Glutamatergic neuron (in vitro differentiated cells): ENCODE measurements around the gene SLC28A1. TPM values are rescaled to one million over a fixed set of nuclear protein-coding genes. Genes with fewer than 3 reads are reported as not detected.

Source experiments
- DNase-seq: peaks from one replicate; pipeline ENCODE4 v3.0.0; 2022
- H3K27ac Mint-ChIP-seq: one replicate; pipeline ENCODE4 v1.8.0; 2020; ENCODE audit warnings: mild to moderate bottlenecking, mixed read lengths, inconsistent platforms; ENCODE audit not compliant: unreplicated experiment
- H3K27me3 Mint-ChIP-seq: one replicate; pipeline ENCODE4 v1.8.0; 2020; ENCODE audit warnings: mild to moderate bottlenecking, moderate library complexity, mixed read lengths, inconsistent platforms; ENCODE audit not compliant: unreplicated experiment
- H3K36me3 Mint-ChIP-seq: one replicate; pipeline ENCODE4 v1.8.0; 2020; ENCODE audit warnings: mild to moderate bottlenecking, mixed read lengths, inconsistent platforms; ENCODE audit not compliant: unreplicated experiment
- H3K4me1 Mint-ChIP-seq: one replicate; pipeline ENCODE4 v1.8.0; 2020; ENCODE audit warnings: mild to moderate bottlenecking, low read depth, mixed read lengths, inconsistent platforms; ENCODE audit not compliant: unreplicated experiment
- H3K4me3 Mint-ChIP-seq: one replicate; pipeline ENCODE4 v1.8.0; 2020; ENCODE audit warnings: mild to moderate bottlenecking, mixed read lengths, inconsistent platforms; ENCODE audit not compliant: unreplicated experiment
- H3K9me3 Mint-ChIP-seq: one replicate; pipeline ENCODE4 v1.8.0; 2020; ENCODE audit warnings: mild to moderate bottlenecking, moderate library complexity, mixed read lengths, inconsistent platforms; ENCODE audit not compliant: unreplicated experiment
- total RNA-seq: library from RNA; stranded (reverse); fragmentation: NEBNext Ultra II Directional; extraction: Animal tissue kit (Norgen Biotek cat#: 25700); gene quantifications from one replicate; pipeline ENCODE4 v1.2.1, GENCODE V29; 2021; ENCODE audit not compliant: unreplicated experiment
- TF ChIP-seq, protein P1 (sequence below): fragments of 200-600 bp; sonication (generic); IDR thresholded peaks from one replicate; pipeline ENCODE4 v1.5.0; 2021; ENCODE audit not compliant: partially characterized antibody, unreplicated experiment

Gene SLC28A1
- total RNA-seq, 1 donor from 2014 or later = 0.25 TPM

DNA sequence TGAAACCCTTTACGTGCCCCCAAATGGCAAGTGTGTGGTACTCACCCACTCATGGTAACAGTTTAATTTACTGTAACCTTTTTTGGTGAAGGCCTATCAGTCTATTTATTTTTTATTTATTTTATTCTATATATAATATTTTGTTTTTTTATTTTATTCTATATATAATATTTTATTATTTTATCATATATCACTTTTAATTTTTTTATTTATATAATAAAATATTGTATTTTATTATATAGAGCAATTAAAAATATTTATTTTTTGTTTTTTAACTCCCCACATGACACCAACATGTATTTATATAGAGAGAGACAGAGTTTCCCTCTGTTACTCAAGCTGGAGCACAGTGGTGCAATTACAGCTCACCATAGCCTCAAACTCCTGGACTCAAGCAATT is 41.4 kb downstream of the SLC28A1 start:
- H3K36me3 Mint-ChIP-seq = no peaks in the 10 kb centered on the region
- no peak overlapping the region for H3K4me3 Mint-ChIP-seq
- H3K27me3 Mint-ChIP-seq = peaks cover 2% of the 10 kb centered on the region
- H3K27ac Mint-ChIP-seq = no peak overlapping the region
- no peak for DNase-seq
- TF ChIP-seq, protein P1, sequence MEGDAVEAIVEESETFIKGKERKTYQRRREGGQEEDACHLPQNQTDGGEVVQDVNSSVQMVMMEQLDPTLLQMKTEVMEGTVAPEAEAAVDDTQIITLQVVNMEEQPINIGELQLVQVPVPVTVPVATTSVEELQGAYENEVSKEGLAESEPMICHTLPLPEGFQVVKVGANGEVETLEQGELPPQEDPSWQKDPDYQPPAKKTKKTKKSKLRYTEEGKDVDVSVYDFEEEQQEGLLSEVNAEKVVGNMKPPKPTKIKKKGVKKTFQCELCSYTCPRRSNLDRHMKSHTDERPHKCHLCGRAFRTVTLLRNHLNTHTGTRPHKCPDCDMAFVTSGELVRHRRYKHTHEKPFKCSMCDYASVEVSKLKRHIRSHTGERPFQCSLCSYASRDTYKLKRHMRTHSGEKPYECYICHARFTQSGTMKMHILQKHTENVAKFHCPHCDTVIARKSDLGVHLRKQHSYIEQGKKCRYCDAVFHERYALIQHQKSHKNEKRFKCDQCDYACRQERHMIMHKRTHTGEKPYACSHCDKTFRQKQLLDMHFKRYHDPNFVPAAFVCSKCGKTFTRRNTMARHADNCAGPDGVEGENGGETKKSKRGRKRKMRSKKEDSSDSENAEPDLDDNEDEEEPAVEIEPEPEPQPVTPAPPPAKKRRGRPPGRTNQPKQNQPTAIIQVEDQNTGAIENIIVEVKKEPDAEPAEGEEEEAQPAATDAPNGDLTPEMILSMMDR = no peak
- H3K9me3 Mint-ChIP-seq = no peaks in the 10 kb centered on the region
- peaks cover 10% of the 10 kb centered on the region for H3K4me1 Mint-ChIP-seq

GRCh38 chr15:84926491-84927230 is 42.2 kb downstream of the SLC28A1 start:
- H3K4me1 Mint-ChIP-seq = peaks cover 6% of the 10 kb centered on the region

GRCh38 chr15:84928843-84929168 is 44.3 kb downstream of the SLC28A1 start:
- no peak for DNase-seq
- Mint-ChIP-seq H3K4me3 (no peak overlapping the region), H3K36me3 (no peaks in the 10 kb centered on the region), H3K4me1 (peaks cover 5% of the 10 kb centered on the region), H3K9me3 (no peaks in the 10 kb centered on the region), H3K27me3 (peaks cover 2% of the 10 kb centered on the region), H3K27ac (no peak overlapping the region)
- TF ChIP-seq, protein P1 = no peak

More at GRCh38 chr15:84926491-84927230, 42.2 kb downstream of the SLC28A1 start:
- no peak for DNase-seq
- TF ChIP-seq, protein P1 = no peak
- Mint-ChIP-seq H3K27me3 (peaks cover 2% of the 10 kb centered on the region), H3K36me3 (no peaks in the 10 kb centered on the region), H3K9me3 (no peaks in the 10 kb centered on the region), H3K27ac (no peak overlapping the region), H3K4me3 (no peak overlapping the region)

- no peaks in the 10 kb centered on the region for H3K9me3 Mint-ChIP-seq
- H3K4me3 Mint-ChIP-seq = no peak overlapping the region
- TF ChIP-seq, protein P1 = no peak
- no peak overlapping the region for H3K27ac Mint-ChIP-seq
- peaks cover 2% of the 10 kb centered on the region for H3K27me3 Mint-ChIP-seq
- no peak for DNase-seq
- H3K36me3 Mint-ChIP-seq = no peaks in the 10 kb centered on the region
- H3K4me1 Mint-ChIP-seq = peaks cover 5% of the 10 kb centered on the region
Measured at GRCh38 chr15:84929795-84930603, 45.5 kb downstream of the SLC28A1 start.
